NCI-H2081 treated with DMSO at 0.1 percent for 48 hours (cell line): Measurements from ENCODE around the gene SPACA6.

ENCODE experiments used
- DNase-seq: peaks from one replicate; lab custom pipeline; 2025; lab: John Stamatoyannopoulos, UW

The SPACA6 gene

DNA sequence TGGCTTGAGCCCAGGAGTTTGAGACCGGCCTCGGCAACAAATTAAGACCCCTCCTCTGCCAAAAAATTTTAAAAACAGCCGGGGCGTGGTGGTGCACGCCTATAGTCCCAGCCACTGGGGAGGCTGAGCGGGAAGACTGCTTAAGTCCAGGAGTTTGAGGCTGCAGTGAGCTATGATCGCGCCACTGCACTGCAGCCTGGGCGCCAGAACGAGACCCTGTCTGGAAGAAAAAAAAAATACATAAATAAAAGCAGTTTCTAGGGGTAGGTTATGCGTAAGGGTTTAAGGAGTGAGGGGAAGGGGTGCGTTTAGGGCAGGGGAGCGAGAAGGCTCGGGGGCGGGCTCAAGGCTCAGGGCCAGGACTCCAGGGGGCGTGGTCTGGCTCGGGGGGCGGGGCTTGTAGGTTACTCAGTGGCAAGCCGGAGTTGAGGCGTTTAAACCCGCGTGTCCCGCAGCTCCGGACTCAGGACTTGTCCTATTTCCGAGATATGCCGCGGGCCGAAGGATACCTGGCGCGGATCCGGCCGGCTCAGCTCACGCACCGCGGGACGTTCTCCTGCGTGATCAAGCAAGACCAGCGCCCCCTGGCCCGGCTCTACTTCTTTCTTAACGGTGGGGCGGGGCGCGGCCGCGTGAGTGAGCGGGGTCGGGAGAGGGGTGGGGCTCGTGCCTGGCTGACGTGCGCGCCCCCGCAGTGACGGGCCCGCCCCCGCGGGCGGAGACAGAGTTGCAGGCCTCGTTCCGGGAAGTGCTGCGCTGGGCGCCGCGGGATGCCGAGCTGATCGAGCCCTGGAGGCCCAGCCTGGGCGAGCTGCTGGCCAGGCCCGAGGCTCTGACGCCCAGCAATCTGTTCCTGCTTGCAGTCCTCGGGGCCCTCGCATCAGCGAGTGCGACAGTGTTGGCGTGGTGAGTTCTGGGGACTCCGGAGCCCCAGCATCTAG lies 10.7 kb downstream of the SPACA6 start:
- DNase-seq: no peak

GRCh38 chr19:51704626-51705025 lies 11.5 kb downstream of the SPACA6 start:
- DNase-seq: no peak

DNA sequence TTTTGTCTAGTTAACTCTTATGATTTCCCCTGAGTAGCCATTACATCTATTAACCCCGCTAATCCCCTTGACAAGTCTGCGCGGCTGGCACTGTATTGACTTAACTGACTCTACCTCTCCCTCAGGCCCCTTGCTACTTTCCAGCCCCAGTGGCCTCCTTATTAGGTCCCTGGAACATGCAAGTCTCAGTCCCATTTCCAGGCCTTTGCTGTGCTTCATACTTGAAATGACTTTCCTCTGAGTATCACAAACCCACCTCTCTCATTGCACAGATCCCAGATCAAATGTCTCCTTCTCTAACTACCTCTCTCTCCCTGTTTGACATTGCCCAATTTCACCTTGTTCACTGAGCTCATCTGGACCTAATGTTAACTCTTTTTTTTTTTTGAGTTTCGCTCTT lies 13.2 kb downstream of the SPACA6 start:
- DNase-seq: no peak

- DNase-seq: no peak
Observed at GRCh38 chr19:51706885-51707284, 13.8 kb downstream of the SPACA6 start.

DNA sequence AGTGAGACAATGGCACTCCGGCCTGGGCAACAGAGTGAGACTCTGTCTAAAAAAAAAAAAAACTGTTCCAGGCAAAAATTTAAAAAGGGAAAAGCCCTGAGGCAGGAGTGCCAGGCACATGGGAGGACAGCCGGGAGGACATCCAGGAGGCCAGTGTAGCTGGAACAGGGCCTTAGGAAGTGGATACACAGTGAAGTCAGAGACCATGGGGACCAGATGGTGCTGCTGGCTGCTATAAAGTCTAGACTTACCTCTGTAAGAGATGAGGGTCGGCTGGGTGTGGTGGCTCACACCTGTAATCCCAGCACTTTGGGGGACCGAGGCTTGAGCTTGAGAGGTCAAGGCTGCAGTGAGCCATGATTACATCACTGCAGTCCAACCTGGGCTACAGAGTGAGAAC lies 15.7 kb downstream of the SPACA6 start:
- DNase-seq: no peak

GRCh38 chr19:51709575-51709974 lies 16.4 kb downstream of the SPACA6 start:
- no peak for DNase-seq

DNA sequence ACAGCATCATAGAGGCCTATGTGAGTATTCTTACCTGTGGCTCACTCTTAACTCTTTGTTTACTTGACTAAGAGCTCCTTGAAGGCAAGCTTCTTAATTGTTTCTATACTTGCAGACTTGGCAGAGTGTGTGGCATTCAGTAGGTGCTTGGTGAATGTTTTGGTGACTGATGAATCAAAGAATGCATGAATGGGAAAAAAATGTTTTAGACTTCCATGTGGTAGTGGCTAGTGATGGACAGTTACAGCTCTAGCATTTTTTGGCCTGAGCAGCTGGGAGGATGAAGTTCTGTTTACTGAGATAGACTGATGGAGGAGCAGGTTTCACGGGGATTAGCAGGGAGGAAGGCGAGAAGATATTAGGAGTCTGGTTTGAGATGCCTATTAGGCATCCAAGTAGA lies 17.0 kb downstream of the SPACA6 start:
- DNase-seq: no peak

GRCh38 chr19:51711702-51712101 lies 18.6 kb downstream of the SPACA6 start:
- DNase-seq: no peak

DNA sequence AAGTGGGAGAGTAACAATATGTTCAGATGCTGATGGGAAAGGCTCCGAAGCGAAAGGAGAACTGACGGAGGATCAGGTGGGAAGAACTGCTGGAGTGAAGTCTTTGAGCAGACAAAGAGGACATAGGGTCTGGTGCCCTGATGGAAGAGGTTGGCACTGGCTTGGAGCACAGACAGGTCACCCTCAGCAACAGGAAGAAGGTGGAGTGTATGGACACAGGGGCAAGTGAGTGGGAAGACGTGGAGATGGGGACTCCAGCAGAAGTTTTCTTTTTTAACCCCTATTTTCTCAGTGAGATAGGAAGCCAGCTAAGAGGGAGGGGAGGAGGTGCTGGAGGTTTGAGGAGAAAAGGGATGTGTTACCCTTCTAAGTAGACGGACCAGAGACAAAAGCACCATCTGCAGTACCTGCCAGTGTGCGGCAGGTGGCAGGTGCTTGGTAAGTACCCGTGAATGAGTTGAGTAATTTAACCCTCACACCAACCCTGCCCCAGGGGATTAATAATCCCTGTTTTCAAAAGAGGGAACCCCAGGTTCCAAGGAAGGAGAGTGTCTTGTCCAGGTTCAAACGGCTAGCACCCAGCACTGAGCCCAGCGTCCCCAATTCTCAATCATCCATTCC lies 19.4 kb downstream of the SPACA6 start:
- no peak for DNase-seq

DNA sequence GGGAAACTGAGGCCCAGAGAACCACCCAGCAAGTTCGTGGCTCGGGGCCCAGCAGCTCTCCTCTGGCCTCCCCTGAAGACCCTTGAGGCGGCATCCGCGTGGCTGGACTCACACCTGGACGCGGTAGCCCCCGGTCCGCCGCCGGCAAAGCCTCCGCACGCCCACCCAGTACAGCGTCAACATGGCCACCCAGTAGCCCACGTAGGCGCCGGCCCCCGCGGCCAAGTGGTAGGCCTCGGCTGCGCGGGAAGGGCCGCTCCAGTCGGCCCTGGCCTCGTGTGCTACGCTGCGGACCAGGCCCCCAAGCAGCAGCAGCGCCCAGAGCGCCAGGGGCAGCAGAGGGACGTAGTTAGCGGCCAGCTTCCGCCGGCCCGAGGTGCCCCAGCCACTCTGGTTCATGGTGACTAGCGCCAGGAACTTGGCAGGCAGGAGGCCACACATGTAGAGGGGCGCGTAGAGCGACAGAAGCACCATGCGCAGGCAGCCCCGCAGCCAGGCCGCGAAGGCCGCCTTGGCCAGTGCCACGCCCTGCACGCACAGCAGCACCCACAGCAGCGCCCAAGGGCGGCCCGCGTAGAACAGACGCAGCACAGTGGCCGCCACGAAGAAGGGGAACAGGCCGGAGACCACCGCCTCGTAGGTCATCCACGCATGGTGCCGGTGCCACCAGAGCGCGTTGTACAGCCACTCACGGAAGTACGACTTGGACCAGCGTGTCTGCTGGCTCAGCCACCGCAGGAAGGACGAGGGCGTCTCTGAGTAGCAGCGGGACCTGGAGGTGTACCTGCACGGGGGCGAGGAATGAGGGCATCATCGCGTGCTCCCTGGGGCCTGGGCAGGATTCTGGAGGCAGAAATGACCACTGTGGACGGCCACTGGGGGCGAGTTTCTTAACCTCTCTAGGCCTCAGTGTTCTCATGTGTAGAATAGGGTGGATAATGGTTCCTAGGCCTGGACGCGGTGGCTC lies 20.5 kb downstream of the SPACA6 start:
- no peak for DNase-seq

DNA sequence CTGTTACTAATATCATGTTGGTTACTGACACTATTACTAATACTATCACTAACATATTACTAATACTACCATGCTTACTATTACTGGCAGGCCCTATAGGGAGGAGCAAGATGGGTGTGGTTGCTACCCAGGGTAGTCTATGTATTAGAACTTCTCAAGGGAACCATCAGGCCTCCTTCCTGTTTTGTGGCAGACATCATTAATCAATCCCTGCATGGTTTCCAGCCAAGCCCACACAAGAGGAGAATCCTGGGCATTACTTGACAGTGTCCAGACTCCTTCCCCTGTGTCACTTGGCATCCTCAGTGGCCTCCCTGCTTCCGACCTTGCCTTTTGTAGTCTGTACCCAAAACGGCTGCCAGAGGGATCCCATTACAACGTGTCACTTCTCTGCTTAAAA lies 21.7 kb downstream of the SPACA6 start:
- no peak for DNase-seq

GRCh38 chr19:51715850-51716249 lies 22.7 kb downstream of the SPACA6 start:
- DNase-seq: no peak

GRCh38 chr19:51716925-51717324 lies 23.8 kb downstream of the SPACA6 start:
- DNase-seq: no peak

DNA sequence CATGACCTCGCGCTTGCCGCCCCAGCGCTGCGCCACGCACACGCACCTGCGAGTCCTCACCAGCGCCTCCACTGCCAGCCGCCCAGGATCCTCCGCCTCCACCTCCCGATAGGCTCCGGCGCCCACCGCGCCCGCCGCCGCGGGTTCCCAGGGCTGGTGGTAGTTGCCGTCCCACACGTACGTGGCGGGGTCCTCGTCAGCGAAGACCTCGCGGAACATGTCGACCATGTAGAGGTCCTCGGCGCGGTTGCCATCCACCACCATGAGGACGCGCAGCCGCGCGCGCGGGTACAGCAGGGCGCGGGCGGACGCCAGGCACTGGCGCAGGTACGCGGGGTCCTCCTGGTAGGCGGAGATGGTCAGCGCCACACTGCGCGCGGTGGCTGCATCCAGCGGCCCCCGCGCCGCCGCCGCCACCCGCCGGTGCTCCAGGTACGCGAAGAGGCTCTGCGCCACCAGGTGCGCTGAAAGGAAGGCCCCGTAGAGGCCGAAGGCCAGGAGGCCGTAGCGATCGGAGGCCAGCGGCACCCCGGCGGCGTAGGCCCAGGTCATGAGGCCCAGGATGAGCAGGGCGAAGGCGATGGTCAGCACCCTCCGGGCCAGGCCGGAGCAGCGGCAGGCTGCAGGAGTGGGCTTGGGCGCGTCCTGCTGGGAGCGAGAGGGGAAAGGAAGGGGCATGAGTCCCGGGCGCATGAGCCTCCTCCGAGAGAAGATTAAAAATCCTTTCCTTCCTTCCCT lies 26.3 kb downstream of the SPACA6 start:
- DNase-seq: no peak

DNA sequence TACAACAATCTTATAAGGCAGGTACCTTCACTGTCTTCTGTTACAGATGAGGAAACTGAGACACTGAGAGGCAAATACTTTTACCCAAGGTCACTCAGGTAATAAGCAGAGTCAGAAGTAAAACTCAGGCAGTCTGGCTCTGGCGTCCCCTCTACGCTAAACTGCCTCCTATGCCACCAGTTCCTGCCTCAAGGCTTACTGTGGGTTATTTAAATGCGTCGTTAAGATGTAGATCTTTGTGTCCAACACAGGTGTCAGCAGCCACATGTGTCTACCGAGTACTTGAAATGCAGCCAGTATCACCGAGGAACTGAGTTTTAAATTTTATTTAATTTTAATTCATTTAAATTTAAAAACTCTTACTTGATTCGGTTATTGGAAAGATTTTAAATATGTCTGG lies 28.8 kb downstream of the SPACA6 start:
- no peak for DNase-seq

DNA sequence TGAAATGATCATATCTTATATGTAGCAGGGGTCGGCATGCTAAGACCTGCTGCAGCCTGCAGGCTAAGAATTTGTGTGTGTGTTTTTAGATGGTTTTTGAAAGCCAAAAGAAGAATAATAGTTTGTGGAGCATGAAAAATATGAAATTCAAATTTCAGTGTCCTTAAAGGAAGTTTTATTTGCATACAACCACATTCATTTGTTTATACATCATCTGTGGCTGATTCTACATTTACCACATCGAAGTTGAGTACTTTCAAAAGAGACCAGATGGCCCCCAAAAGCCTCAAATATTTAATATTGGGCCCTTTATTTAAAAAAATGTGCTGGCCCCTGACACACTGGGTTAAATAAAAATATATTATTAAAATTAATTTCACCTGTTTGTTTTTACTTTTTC lies 29.4 kb downstream of the SPACA6 start:
- DNase-seq: no peak

DNA sequence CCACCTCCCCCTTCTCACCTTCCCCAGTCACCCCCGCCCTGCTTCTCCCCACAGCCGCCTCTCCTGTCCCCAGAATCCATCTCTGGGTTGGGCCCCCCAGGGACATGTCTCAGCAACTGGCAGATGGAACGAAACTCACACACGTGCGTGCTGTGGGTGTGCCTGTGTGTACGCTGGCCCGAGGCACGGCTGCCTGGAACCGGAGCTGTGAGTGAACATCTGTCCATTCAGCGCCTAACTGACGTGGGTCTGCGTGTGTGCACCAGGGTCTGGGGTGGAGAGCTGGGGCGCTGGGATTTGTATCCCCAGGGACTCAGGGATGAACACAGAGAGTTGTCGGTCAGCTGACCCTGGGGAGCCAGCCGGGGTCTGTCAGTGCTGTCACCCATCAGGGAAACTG lies 31.4 kb downstream of the SPACA6 start:
- no peak for DNase-seq

- DNase-seq: no peak
Observed at GRCh38 chr19:51726049-51726448, 32.9 kb downstream of the SPACA6 start.

DNA sequence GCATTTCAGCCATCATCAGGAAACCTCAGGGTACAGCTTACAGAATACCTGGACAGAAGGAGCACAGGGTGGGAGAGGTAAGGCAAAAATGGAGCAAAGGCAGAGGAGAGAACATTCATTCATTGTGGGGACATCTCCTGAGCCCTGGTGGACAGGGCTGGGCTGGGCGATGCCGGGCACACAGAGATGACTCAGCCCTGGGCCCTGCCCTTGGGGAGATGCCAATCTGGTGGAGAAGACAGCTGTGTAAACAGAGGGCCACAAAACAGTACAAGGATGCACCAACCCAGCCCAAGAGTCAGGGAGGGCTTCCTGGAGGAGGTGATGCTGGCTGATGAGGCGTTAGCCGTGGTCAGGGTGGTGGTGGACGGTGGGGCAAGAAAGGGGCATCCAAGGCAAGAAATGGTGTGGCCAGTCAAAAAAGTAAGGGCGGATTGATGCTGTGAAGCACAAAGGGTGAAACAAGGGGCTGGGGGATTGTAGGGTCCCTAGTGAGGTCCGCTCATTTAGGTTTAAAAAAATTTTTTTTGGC lies 34.3 kb downstream of the SPACA6 start:
- no peak for DNase-seq

DNA sequence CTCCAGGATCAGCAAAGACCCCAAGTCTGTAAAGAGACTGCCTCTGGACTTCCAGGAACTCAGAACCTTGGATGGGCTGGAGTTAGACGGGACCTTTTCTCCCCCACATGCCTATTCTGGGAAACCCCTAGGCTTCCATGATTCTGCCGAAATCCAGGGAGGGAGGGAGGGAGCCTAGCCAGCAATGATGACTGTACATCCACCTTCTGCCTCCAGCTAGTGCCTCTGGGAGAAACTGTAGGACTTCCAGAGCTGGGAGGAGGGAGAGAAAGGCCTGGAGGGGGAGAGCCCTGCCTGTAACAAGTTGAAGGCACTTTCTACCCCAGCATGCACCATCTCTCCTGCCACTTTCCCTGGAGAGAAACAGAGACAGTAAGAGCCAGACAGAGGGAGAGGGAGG lies 36.7 kb downstream of the SPACA6 start:
- no peak for DNase-seq

DNA sequence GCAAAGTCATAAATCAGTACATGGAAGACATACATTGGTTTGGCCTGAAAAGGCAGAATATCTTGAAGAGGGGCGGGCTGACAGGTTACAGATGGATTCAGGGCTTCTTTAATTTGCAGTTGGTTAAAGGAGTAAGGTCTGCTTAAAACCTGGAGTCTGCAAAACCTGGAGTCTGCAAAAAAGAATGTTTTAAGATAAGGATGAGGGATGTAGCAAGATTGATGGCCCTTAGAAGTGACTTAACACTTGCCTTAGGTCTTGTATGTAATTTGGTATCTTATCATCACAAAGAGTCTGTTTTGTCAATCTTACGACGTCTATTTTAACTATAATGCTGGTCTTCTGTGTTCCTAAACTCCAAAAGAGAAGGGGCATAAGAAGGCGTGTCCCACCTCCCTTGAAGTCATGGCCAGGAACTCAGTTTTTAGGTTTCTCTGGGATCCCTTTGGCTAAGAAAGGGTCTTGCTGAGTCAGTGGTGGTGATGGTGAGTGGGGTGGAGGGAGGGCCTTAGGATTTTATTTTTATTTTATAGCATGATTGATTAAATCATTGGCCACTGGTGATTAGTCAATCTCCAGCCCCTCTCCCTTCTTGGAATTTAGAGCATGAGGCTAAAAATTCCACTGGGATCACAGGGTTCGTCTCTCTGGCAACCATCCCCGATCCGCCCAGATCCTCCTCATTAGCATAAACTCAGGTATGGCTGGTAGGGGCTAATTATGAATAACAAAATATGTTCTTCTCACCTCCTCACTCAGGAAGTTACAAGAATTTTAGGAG lies 40.8 kb downstream of the SPACA6 start:
- no peak for DNase-seq
